HG03280 (cell line): Measurements from ENCODE around the gene SPATA46.
"Not testable (repeated sequence)": the region's sequence is repeated elsewhere in the genome, so short reads cannot be mapped to it uniquely, and the experiment has no call there.

Experiments used
- ATAC-seq: cut with Tn5 transposase; IDR thresholded peaks from one replicate; pipeline ENCODE4 v1.9.1; 2021; ENCODE audit warnings: mild to moderate bottlenecking, moderate library complexity; ENCODE audit not compliant: unreplicated experiment

Gene SPATA46

DNA sequence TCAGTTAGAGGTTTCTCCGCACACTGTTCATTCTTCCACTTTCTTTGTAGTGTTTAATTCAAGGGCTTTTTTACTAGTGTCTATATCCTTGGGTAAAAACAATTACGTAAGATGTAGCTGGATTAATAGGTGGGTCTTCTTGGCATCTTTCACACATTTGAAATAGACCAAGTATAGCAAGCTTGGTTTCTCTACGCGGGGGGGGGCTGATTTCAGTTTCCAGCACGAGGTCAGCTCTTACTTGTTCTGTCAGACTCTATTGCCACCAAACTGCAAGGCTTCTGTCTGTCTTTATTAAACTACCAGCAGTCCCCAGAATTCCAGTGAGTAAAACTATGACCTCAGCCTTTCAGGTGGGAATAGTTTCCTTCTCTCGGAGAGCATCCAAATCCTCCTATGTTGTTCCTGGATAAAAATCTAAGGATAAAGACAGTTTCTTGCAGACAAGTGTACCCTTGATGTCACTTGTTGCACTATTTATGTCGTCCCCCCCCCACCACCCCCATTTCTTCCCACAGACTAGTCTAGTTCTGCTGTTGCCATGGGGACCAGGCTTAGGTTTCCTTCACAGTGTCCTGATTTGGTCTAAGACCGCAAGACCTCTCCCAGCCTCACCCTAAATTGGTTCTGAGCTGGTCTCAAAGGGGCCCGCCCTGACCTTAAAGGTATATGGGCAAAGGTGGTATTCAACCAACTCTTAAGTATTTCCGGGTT lies 17.0 kb downstream of the SPATA46 start:
- ATAC-seq, result no peak

DNA sequence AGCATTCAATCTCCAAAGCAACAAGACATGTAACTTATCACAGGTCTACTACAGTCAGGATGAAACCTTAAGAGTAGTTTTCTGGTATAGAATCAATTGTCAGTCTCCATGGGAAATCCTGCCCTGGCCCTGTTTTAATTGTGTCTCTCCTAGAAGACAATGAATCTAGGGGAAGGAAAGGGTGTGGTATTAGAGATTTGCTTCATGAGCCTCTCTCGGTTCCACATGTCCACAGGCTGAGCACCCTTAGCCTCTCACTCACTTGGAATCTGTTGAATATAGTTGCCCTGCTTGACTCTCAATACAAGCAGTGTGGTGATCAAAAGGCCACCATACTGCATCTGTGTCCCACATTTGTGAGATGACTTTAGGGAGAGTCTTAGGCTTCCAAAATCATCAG lies 17.7 kb downstream of the SPATA46 start:
- ATAC-seq, result no peak

DNA sequence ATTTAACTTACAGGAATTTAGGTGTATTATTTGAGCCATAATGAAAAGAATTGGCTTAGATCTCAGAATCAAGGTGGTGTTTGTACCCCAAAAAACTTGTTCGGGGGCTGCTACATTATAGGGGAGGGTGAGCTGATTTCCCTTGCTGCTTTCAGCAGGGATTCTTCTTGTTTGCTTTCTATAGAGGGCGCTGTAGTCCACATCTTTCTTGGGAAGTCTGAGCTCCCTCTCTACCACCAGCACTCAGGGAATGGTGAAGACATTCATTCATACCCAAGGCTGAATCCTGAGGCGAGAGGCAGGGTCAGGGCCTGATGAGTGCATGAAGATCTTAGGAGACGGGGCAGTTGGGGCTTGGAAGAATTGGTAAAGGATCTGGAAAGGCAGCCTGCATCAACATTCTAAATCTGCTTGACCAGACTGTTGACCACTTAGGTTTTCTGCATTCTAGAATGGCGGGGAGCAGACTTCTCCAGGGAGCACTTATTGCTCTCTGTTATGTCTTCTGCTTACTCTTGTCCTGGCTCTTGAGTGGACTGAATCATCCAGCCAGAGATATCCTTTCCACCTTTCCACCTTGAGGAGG lies 18.9 kb downstream of the SPATA46 start:
- ATAC-seq, result no peak

- no peak for ATAC-seq
Measured at GRCh38 chr1:162353702-162354101, 23.0 kb downstream of the SPATA46 start.

GRCh38 chr1:162353078-162353477 lies 23.6 kb downstream of the SPATA46 start:
- no peak for ATAC-seq

DNA sequence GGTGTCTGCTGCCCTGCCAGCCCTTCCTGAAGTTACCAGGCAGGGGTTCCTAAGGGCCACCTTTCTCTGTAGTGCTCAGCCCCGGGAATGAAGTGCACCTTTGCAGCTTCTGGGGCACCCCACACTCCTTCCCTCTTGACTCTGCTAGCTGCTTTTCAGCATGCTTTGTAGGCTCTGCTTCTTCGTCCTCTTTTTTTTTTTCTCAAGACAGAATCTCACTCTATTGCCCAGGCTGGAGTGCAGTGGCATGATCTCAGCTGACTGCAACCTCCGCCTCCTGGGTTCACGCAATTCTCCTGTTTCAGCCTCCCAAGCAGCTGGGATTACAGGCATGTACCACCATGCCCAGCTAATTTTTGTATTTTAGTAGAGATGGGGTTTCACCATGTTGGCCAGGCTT lies 24.8 kb downstream of the SPATA46 start:
- ATAC-seq, result not testable (repeated sequence)

DNA sequence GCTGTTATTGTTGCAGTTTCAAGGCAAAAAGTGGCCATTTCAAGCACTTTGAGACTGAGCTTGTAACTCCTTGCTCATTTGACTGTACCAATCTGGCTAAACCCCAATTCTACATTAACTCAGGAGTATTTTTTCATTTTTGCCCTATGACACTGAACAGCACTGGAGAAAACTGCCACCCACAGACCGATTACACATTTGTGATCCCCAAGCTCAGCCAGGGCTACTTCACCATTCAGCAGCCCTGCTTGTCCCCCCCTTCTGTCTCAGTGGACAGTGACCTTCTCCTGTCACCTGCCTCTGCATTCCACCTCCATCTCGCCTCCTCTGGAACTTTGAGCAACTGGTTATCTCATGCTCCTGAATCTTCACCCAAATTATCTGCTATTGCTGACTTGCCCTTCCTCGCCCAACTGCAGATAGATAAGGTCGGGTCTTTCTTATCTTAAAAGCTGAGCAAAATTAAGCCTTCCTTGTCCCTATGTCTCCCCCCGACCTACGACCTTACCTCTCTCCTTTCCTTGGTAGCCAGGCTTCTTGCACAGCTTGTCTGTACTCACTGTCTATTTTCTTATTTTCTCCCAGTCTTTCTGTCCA lies 25.3 kb downstream of the SPATA46 start:
- no peak for ATAC-seq

- no peak for ATAC-seq
Measured at GRCh38 chr1:162349635-162350330, 26.9 kb downstream of the SPATA46 start.

GRCh38 chr1:162347281-162347680 lies 29.4 kb downstream of the SPATA46 start:
- ATAC-seq, result no peak

DNA sequence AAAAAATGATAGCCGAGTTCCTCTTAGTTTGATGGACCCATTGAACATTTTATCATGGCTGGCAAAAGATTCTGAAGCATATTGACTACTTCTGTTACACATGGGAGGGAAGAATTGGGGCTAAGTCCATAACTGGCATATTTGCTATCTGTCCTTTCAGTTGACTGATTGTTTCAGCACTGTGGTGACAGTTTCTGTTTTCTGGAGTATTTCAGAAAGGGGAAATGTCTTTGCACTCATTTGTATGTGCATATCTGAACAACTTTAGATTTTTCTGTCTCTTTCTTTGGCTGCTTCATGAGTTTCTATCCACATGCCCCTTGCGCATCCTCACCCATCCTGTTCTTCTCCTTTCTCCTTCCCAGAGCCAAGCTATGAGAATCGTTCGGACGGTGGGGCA lies 33.2 kb downstream of the SPATA46 start:
- ATAC-seq, result no peak

GRCh38 chr1:162342452-162342983 lies 34.1 kb downstream of the SPATA46 start:
- ATAC-seq, result no peak

DNA sequence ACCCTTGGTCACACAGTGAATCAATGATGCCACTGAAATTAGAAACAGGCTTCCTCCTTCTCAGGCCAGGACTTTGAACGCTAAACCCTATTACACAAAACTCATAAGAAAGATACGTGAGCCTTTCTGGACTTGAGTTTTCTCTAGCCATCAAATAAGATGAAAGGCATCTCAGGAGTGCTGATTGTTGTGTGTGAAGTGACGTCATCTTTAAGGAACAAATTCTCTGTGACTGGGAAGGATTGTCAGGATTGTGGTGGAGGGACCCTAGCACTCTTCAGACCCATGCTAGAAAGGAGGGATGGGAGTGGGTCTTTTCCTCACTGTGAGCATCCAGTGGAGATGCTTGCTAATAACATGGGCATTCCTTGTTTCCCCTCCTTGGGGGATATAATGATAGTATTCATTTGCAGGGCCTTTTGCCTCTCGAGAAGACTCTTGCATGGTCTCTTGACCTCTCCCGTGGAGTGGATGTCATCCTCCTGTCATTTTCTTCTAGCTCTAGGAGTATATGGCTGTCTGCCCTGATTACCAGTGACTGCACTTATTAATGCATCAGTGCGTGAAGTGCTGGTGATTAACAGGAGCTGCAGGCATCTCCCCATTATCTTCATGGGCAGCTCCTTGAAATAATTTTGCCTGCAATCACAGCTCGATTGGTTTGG lies 39.9 kb downstream of the SPATA46 start:
- ATAC-seq, result no peak

DNA sequence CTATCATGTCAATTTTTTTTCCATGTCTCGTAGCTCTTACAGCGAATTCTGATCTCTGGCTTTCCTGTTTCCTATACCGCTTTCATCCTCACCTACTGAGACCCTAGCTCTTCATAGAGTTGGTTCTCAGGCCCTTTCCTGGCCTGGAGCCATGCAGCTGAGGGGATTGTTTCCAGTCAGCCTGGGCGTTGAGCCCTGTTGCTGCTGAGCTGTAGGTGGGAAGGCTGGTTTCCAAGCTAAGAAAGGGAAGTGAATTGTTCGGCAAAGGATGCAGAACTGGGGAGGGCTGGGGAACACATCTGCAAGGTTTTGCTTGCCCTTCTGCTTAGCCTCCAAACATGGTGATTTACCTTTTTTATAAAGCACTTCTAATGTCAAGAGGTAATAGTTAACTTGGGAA lies 41.5 kb downstream of the SPATA46 start:
- ATAC-seq, result no peak

DNA sequence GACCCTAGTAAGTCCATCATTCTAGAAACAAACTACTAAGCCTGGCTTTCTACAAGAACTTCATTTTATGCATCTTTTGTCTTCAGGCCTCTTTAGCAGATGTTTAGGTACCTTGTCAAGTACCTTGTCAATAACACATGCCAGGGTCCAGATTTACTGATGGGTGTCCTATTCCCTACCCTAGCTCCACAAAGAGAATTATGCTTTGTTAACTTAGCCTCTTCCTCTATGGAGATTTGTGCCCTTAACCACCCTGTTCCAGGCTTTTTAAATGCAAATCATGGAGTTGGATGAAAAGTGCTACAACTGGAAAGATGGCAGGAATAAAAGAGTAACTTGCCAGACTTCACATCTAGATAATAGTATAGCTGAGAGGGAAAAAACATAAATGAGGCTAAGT lies 42.7 kb downstream of the SPATA46 start:
- no peak for ATAC-seq

GRCh38 chr1:162329826-162330225 lies 46.8 kb downstream of the SPATA46 start:
- ATAC-seq, result no peak

DNA sequence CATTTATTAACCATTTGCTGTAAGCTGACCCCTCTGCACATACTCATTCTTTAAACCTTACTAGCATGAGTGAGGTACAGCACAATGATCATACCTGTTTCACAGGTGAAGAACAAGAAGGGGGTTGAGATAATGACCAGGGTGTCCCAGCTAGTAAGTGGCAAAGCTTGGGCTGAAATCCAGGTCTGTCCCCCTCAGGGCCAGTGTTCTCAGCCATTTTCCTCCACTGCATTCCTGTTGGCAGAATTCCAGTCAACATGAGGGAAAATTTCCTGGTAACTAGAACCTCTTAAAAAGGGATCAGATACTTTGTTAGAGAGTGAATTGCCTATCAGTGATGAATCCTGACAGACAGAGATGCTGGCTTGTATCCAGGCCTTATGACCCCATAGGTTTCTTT lies 48.1 kb downstream of the SPATA46 start:
- no peak for ATAC-seq

DNA sequence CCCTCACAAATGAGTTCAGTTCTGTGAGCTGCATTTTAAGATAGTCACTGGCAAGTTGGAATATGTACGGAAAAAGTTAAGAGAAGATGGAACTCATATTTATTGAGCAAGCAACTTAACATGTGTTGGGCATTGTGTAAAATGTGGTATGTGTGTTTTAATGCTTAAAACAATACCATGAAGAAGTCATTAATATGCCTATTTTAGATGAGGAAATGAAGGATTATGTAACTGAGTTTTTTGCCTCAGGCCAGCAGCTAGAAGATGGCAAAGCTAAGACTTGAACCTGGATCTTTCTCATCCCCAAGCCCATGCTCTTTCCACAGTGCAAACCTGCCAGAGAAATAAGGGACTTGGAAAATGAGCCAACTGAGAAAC lies 48.9 kb downstream of the SPATA46 start:
- ATAC-seq, result no peak

- ATAC-seq, result no peak
Measured at GRCh38 chr1:162327144-162327787, 49.4 kb downstream of the SPATA46 start.

DNA sequence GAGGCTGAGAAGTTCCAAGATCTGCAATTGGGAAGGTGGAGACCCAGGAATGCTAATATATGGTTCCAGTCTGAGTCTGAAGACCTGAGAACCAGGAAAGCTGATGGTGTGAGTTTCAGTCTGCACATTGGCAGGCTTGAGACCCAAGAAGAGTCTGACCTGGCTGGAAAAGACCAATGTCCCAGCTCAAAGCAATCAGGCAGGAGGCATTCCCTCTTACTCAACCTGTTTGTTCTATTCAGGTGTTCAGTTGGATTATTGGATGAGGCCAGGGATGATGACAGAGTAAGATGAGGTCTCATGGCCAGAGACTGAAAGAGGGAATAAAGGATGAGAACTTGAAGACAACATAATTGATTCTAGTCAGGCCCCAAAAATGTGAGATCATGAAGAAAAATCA lies 50.1 kb downstream of the SPATA46 start:
- ATAC-seq, result no peak

- ATAC-seq, result no peak
Measured at GRCh38 chr1:162324396-162324795, 52.3 kb downstream of the SPATA46 start.
